Activated naive CD4-positive, alpha-beta T cell treated with anti-CD3 and anti-CD28 coated beads, Interleukin-2, amount 50 U/mL, for 24 hours (primary cell): Measurements from ENCODE around the gene LRRC4C.

Experiments used
- H3K27ac Mint-ChIP-seq: one replicate; pipeline ENCODE4 v1.8.0; 2021; ENCODE audit warnings: mild to moderate bottlenecking, mixed read lengths
- H3K27me3 Mint-ChIP-seq: one replicate; pipeline ENCODE4 v1.8.0; 2021; ENCODE audit warnings: mixed read lengths
- H3K36me3 Mint-ChIP-seq: one replicate; pipeline ENCODE4 v1.8.0; 2021; ENCODE audit warnings: mixed read lengths
- H3K4me1 Mint-ChIP-seq: one replicate; pipeline ENCODE4 v1.8.0; 2021; ENCODE audit warnings: mixed read lengths
- H3K4me3 Mint-ChIP-seq: one replicate; pipeline ENCODE4 v1.8.0; 2021; ENCODE audit warnings: mild to moderate bottlenecking, mixed read lengths
- H3K9me3 Mint-ChIP-seq: one replicate; pipeline ENCODE4 v1.8.0; 2021; ENCODE audit warnings: mixed read lengths

The LRRC4C gene

DNA sequence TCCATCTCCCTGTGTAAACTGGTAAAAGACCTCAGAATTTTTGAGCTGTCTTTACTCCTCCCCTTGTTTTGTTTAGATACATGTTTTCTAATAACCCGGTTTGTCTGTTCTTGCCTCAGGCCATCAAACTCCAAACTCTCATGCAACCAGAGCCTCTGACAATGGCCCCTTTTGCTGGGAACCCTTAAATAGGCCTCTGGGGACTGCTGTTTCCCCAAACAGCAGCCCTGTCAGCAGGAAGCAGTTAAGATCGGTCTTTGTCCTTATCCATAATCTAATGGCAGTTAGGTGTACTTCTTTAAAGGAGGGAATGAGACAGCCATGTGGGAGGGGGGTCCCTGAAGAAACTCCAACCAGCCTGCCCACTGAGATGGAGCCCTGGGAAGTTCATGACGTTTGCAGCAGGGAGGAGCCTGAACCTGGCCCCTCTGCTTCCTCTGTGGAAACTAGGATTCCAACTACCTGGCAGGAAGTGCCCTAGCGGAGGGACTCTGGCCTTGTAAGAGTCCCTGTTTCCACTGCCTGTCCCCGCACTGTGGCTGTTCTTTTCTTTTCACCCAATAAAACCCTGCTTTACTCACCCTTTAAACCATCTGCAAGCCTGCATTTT, 1354.4 kb downstream of the LRRC4C start:
- H3K36me3 Mint-ChIP-seq, result no peaks in the 10 kb centered on the region
- no peak overlapping the region for H3K27ac Mint-ChIP-seq

DNA sequence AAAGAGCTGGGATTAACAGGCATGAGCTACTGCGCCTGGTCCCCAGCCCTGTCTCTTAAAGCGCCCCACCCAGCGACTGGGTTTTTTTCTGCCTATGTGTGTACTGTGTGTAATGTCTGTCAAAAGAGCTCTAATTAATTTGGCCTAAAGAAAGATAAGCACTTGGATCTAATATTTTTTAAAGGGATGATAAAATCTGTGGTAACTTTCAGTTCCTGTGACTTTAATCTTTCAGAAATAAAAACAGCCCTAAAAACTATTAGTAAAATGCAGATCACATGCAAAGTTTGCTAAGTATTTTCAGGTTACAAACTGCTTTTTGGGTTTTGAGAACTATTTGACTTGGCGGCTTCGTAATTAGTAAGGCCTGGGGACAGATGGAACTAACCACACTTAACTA, 1358.7 kb downstream of the LRRC4C start:
- Mint-ChIP-seq H3K9me3 (peaks cover 23% of the 10 kb centered on the region), H3K36me3 (no peaks in the 10 kb centered on the region), H3K27me3 (no peaks in the 10 kb centered on the region), H3K4me1 (no peaks in the 10 kb centered on the region), H3K4me3 (no peak overlapping the region), H3K27ac (no peak overlapping the region)

More for the DNA sequence above, 1354.4 kb downstream of the LRRC4C start:
- Mint-ChIP-seq H3K9me3 (peaks cover 20% of the 10 kb centered on the region), H3K4me3 (no peak overlapping the region), H3K27me3 (no peaks in the 10 kb centered on the region), H3K4me1 (no peaks in the 10 kb centered on the region)

DNA sequence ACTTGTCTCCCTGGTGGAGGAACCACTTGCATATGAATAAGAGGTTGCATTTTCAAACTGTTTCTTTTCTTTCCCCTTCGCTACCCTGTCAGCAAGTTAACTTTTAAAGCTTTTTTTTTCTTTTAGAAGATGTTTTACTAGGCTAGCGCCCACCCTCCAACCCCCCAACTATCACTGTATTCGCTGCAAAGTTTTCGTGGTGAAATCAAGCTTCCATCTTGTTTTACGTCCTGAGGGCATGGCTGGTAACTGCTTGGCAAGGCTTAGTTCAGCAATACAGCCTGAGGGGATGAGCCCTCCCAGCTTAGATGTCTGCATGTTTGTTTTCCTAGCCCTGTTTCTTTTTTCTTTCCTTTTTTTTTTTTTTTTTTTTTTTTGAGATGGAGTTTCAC, 1359.3 kb downstream of the LRRC4C start:
- no peaks in the 10 kb centered on the region for H3K36me3 Mint-ChIP-seq
- H3K4me3 Mint-ChIP-seq, result no peak overlapping the region
- H3K4me1 Mint-ChIP-seq, result no peaks in the 10 kb centered on the region
- H3K27ac Mint-ChIP-seq, result no peak overlapping the region
- H3K9me3 Mint-ChIP-seq, result peaks cover 23% of the 10 kb centered on the region
- no peaks in the 10 kb centered on the region for H3K27me3 Mint-ChIP-seq

DNA sequence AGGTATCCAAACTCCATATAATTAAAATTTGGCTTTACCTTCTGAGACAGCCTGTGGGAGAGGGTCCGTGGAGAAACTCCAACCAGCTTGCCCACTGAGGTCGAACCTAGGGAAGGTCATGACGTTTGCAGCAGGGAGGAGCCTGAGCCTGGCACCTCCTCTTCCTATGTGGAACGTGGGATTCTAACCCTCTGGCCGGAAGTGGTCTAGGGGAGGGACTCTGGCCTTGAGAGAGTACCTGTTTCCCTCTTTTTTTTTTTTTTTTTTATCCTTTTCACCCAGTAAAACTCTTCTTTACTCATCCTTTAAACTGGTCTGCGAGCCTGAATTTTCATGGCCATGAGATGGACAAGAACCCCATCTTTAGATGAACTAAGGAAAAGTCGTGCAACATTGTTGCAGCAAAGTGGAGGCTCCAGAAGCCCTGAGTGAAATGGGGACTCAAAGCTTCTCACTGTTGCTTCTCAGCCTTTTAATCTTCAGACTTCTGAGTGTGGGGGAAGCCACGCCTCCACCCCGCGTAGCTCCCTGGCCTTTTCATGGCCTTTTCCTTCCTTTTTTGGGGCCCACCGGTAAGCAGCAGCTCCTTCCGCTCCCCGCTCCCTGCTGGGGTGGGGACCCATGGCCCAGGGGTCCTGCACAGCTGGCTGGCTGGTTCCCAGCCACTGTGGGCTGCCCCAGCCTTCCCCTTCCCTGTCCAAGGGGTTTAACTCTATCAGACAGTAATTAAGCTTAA, 1359.9 kb downstream of the LRRC4C start:
- Mint-ChIP-seq H3K9me3 (peaks cover 19% of the 10 kb centered on the region), H3K27ac (no peak overlapping the region), H3K4me3 (no peak overlapping the region), H3K4me1 (no peaks in the 10 kb centered on the region), H3K36me3 (no peaks in the 10 kb centered on the region), H3K27me3 (no peaks in the 10 kb centered on the region)

DNA sequence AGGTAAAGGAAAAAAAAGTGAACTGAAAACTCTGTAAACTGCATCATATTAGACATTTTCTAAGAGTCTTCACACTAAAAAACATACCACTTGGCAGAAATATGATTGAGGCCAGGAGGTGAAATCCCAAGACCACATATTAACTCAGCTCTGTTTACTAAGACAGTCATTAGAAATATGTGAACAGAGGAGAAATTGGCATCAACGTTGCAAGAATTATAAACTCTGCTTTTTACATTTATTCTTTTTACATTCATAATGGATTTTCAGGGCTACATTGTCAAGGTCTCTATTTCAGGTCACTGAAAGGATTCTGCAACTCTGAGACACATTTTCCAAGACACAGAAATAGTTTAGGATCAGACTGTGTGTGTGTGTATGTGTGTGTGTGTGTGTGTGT, 1364.0 kb downstream of the LRRC4C start:
- Mint-ChIP-seq H3K4me3 (no peak overlapping the region), H3K4me1 (no peaks in the 10 kb centered on the region), H3K36me3 (no peaks in the 10 kb centered on the region), H3K9me3 (peaks cover 11% of the 10 kb centered on the region), H3K27me3 (no peaks in the 10 kb centered on the region), H3K27ac (no peak overlapping the region)

DNA sequence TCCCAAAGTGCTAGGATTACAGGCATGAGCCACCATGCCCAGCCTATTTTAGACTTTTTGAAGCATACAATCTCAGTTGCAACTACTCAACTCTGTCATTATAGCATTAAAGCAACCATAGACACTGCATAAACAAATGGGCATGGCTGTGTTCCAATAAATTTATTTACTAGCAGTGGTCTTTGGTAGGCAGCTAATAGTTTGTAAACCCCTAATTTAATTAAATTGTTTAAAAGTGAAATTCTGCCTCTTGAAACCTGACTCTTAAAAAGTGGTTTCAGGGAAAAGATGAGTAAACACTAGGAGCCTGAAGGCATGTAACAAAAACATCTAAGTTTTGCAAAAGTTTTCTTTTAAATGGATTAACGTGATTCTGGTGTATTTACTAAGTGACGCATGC, 1364.5 kb downstream of the LRRC4C start:
- Mint-ChIP-seq H3K4me3 (no peak overlapping the region), H3K27me3 (no peaks in the 10 kb centered on the region), H3K4me1 (no peaks in the 10 kb centered on the region), H3K36me3 (no peaks in the 10 kb centered on the region), H3K27ac (no peak overlapping the region), H3K9me3 (peaks cover 11% of the 10 kb centered on the region)

DNA sequence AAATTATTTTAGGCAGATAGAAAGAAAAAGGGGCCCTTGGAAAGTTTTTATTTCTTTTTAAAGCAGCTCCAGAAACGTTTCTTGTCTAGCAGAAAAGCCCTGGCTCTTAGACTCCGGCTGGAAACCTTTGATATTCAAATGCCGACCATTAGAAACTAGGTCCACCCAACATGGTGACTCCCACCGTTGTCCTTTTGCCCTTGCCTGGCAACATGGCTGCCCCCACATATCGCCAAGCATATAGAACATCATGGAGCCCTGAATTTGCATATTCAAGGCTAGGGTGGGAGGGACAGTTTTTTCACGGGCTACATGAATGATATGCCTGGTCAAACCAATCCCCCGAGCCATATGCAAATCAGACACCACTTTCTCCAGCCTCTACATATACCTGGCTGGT, 1379.0 kb downstream of the LRRC4C start:
- Mint-ChIP-seq H3K27me3 (no peaks in the 10 kb centered on the region), H3K9me3 (peaks cover 21% of the 10 kb centered on the region), H3K27ac (no peak overlapping the region), H3K36me3 (no peaks in the 10 kb centered on the region), H3K4me3 (no peak overlapping the region), H3K4me1 (no peaks in the 10 kb centered on the region)
